OCI-LY3 (cell line): ENCODE results near the gene GDPGP1.

Experiments
- EZH2phosphoT487 ChIP-seq: fragments of 200-600 bp; shearing (Covaris generic); IDR thresholded peaks from 2 replicates; pipeline ENCODE4 v1.6.1; 2018; ENCODE audit warnings: antibody characterized with exemption, mixed run types, low read depth
- TF ChIP-seq, protein P1 (sequence below): fragments of 200-600, 300-600 bp; sonication (generic); IDR thresholded peaks from 2 replicates; pipeline ENCODE4 v1.5.1; 2014; ENCODE audit warnings: antibody characterized with exemption, low read length, low read depth

DNA sequence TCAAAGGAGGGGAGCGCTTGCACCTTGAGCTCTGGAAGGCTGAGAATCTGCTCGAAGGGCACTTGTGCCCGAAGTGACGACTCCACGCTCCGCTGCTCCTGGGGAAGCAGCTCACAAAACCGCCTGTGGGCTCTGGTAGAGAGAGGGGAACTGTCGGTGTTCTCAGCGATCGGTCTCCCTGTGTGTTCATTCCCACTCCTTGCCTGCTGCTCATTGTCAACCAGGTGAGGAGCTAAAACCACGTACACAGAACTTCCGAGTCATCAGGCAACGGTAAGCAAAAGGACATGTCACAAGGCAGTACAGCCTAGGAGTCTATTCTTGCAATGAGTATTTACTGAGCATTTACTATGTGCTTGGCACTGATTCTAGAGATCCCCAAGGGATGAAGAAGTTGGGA lies 1.8 kb upstream of the GDPGP1 start:
- TF ChIP-seq, protein P1, sequence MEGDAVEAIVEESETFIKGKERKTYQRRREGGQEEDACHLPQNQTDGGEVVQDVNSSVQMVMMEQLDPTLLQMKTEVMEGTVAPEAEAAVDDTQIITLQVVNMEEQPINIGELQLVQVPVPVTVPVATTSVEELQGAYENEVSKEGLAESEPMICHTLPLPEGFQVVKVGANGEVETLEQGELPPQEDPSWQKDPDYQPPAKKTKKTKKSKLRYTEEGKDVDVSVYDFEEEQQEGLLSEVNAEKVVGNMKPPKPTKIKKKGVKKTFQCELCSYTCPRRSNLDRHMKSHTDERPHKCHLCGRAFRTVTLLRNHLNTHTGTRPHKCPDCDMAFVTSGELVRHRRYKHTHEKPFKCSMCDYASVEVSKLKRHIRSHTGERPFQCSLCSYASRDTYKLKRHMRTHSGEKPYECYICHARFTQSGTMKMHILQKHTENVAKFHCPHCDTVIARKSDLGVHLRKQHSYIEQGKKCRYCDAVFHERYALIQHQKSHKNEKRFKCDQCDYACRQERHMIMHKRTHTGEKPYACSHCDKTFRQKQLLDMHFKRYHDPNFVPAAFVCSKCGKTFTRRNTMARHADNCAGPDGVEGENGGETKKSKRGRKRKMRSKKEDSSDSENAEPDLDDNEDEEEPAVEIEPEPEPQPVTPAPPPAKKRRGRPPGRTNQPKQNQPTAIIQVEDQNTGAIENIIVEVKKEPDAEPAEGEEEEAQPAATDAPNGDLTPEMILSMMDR, result no peak
- TF ChIP-seq EZH2phosphoT487, result no peak
